GM12872 (cell line): ENCODE results near the gene MDM1.

Experiments
- TF ChIP-seq, protein P1 (sequence below): IDR thresholded peaks from 3 replicates; pipeline ENCODE4 v1.5.1; 2011; ENCODE audit warnings: low read depth, mild to moderate bottlenecking, low read length, moderate library complexity; ENCODE audit not compliant: insufficient read depth

MDM1 gene

DNA sequence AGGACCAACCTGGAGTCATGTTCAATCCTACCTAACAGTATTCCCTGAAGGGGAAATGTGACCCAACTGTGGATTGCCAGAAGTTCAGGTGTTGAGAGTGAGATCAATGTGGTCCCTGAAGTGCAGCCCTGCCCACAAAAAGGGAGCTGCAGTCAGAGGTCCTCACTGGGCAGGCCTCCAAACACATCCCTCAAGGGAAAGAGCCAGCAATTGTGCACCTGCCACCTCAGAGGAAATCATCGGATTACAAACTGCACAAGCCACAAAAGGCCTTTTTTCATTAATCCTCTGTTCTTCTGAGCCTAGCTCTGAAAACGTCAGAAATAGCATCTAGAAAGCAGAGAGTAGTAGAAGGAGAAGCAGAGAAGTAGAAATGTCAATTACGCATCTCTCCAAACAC, 10.8 kb upstream of the MDM1 start:
- TF ChIP-seq, protein P1, sequence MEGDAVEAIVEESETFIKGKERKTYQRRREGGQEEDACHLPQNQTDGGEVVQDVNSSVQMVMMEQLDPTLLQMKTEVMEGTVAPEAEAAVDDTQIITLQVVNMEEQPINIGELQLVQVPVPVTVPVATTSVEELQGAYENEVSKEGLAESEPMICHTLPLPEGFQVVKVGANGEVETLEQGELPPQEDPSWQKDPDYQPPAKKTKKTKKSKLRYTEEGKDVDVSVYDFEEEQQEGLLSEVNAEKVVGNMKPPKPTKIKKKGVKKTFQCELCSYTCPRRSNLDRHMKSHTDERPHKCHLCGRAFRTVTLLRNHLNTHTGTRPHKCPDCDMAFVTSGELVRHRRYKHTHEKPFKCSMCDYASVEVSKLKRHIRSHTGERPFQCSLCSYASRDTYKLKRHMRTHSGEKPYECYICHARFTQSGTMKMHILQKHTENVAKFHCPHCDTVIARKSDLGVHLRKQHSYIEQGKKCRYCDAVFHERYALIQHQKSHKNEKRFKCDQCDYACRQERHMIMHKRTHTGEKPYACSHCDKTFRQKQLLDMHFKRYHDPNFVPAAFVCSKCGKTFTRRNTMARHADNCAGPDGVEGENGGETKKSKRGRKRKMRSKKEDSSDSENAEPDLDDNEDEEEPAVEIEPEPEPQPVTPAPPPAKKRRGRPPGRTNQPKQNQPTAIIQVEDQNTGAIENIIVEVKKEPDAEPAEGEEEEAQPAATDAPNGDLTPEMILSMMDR: no peak

DNA sequence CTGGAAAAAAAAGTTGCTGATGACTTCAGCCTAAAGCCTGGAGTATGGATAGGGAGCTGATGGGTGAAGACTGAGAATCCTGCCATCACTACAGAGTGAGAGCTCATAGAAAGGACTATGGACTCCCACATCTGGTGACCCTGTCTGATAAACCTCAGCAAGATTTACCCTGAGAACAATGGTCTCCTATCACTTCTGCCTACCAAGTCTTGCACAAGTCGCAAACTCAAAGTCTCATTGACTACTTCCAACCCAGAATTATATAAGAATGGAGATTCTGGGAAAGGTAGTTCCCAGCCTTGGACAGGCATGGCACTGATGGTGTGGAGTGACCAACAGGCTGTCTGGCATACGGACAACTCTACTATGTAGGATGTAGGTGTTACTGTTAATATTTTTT, 9.7 kb upstream of the MDM1 start:
- TF ChIP-seq, protein P1: no peak

- TF ChIP-seq, protein P1: no peak
Measured at GRCh38 chr12:68340404-68341270, 8.5 kb upstream of the MDM1 start.

DNA sequence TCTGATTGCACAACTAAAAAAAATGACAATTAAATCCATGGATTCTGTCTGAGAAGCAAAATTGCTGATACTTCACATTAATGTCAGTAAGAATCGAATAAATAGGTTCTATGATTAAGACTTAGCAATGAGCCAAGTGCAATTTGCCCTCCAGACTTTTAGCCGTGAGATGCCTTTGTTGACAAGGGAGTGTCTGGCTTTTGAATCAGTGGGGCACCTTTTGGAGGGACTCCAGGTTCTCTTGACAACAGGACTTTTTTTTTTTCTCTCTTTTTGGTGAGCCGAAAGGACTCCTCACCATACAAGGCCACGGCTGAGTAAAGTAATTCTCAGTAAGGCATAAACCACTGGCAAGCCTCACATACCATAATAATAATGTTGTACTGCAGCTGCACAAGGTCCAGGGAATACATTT, 4.7 kb upstream of the MDM1 start:
- TF ChIP-seq, protein P1: no peak

- TF ChIP-seq, protein P1: no peak
Measured at GRCh38 chr12:68335462-68335861, 3.3 kb upstream of the MDM1 start.

DNA sequence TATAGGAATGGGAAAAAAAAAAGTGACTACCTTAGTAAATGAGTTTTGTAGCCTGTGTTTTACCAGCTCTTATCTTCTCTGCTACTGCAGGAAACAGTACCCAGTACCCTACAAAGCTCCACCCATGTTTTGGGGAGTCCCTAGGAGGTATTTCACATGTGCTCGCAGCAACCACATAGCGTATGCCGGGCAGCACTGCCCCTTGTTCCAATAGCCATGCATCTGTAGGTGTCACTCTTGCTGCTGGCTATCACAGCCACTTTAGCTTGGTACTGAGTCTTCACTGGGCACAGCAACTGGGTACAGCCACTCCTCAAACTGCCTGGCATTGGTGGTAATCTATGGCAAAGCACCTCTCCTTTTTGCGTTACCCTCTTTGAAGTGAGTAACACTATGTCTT, 2.0 kb upstream of the MDM1 start:
- TF ChIP-seq, protein P1: peak; percentile 27; the same call in 2 of the 3 replicates

DNA sequence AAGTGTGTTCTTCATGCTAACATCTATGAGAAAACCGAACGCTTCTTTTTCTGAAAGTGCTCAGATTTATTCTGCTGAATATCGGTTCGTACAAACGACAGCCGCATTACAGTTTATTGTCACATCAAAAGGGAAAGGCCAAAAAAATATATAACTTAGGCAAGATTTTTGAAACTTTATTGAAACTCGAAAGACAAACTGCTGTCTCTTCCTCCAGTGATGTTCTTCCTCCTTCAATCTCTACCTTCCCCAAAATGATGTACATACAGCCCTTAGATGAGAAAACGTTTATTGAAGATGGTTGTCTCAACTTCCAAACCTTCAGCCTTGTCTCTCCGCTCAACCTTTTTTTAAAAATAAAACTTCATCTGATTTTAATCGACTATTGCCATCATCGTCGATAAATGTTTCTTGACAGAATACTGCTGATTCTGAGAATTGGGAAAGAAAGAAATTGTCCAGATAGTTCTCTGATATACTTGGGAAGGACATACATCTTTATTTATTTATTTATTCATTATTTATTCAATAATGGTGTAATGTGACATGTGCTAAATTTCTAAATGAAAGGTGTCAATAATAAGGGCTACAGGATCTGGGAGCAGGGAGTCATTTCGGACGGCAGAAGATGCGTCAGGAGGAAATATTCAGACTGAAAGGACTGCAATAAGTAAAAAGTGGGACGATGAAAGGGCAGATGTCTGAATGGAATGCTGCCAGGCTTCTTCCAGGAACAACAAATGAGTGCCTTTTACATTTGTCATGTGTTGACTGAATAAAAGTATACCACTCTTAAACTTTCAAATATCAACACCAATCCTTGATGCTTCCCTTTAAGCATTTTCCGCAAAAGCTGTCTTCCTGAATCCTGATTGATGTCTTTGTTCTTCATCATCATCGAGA, 817 bp upstream of the MDM1 start:
- TF ChIP-seq, protein P1: no peak
